ENCODE data around the gene CENPC.

- no peak for TF ChIP-seq CTCF (conservative IDR thresholded peaks at IDR 0.05; ENCODE audit: low read depth, low read length)
- TF ChIP-seq EZH2 (IDR thresholded peaks at IDR 0.05; ENCODE audit: borderline replicate concordance, low read depth, low read length, poor library complexity, severe bottlenecking) = no peak
Measured at GRCh38 chr4:67483868-67484602, 61.3 kb downstream of the CENPC start.

Measured in A673 (cell line).